Thyroid gland (tissue), 4 donors: Measurements from ENCODE around the gene FLOT1.

ENCODE experiments used
- POLR2A ChIP-seq, 2 donors: fragments of 450-650 bp; IDR thresholded peaks; one replicate each; pipeline ENCODE4 v1.6.1; 2017; ENCODE audit warnings: antibody characterized with exemption in 2 of 2, mild to moderate bottlenecking in 2 of 2, moderate library complexity in 1 of 2
- TF ChIP-seq, protein P1 (sequence below), 6 experiments: fragments of 200-600 bp in 3 of 6; fragments of 450-650 bp in 3 of 6; sonication (generic) in 3 of 6; IDR thresholded peaks; one replicate each; pipeline ENCODE4 v1.5.1; 2016 to 2019; ENCODE audit warnings: antibody characterized with exemption in 6 of 6, mild to moderate bottlenecking in 2 of 6, inconsistent platforms in 1 of 6, moderate library complexity in 1 of 6

DNA sequence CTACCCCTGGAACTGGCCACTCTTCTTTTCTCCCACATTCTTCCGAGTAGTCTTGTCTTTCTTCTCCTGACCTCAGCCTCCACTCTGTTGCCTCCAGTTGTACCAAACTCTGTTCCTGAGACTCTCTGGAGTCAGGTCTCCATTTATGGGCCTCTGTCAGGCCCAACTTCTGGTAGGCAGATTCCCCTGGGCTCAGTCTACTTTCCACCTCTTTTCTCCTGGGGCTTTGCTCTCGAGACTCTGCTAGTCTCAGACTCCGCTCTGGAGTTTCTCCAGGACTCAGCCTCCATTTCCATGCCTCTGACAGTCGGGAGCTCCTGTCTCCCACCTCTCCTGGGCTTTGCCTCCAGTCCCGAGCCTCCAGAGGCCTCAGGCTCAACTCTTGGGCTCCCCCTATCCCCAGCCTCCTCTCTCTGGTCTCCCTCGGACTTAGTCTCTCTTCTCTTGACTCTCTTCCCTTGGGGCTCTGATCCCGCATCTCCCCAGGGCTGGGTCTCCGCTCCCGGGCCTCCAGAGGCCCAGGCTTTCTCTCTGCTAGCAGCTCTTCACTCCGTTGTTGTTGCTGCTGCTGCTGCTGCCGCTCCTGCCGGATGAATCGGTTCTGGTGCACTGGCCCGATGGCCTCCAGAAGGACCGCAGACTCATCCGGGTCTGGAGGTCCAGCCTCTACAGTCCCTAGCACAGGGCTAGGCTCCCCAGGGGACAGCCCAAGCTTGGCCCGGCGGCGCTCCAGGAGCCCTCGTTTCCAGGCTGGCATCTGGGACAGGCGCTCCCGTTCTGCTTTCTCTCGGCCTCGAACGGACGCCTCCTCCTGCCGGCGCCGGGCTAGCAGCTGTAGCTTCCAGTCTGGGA lies 57.1 kb downstream of the FLOT1 start:
- TF ChIP-seq, protein P1, sequence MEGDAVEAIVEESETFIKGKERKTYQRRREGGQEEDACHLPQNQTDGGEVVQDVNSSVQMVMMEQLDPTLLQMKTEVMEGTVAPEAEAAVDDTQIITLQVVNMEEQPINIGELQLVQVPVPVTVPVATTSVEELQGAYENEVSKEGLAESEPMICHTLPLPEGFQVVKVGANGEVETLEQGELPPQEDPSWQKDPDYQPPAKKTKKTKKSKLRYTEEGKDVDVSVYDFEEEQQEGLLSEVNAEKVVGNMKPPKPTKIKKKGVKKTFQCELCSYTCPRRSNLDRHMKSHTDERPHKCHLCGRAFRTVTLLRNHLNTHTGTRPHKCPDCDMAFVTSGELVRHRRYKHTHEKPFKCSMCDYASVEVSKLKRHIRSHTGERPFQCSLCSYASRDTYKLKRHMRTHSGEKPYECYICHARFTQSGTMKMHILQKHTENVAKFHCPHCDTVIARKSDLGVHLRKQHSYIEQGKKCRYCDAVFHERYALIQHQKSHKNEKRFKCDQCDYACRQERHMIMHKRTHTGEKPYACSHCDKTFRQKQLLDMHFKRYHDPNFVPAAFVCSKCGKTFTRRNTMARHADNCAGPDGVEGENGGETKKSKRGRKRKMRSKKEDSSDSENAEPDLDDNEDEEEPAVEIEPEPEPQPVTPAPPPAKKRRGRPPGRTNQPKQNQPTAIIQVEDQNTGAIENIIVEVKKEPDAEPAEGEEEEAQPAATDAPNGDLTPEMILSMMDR (IDR thresholded peaks at IDR 0.05): no peak
- TF ChIP-seq POLR2A (IDR thresholded peaks at IDR 0.05): no peak
